NCI-H1436 treated with DMSO at 0.1 percent for 48 hours (cell line): Measurements from ENCODE around the gene TMEM263.

Experiments
- DNase-seq: peaks from one replicate; lab custom pipeline; 2025; lab: John Stamatoyannopoulos, UW

Gene TMEM263

GRCh38 chr12:106950591-106950990 is 5.1 kb upstream of the TMEM263 start:
- DNase-seq = no peak

- no peak for DNase-seq
Measured at GRCh38 chr12:106953352-106954250, 2.1 kb upstream of the TMEM263 start.

- no peak for DNase-seq
Measured at GRCh38 chr12:106954462-106955376, 988 bp upstream of the TMEM263 start.

GRCh38 chr12:106956048-106956578 is 406 bp downstream of the TMEM263 start:
- DNase-seq = no peak

GRCh38 chr12:106957583-106957982 is 1.9 kb downstream of the TMEM263 start:
- no peak for DNase-seq

GRCh38 chr12:106960443-106960842 is 4.7 kb downstream of the TMEM263 start:
- DNase-seq = no peak

GRCh38 chr12:106962286-106962685 is 6.6 kb downstream of the TMEM263 start:
- no peak for DNase-seq

- no peak for DNase-seq
Measured at GRCh38 chr12:106964526-106964925, 8.8 kb downstream of the TMEM263 start.

GRCh38 chr12:106971065-106971464 is 15.4 kb downstream of the TMEM263 start:
- DNase-seq = no peak

GRCh38 chr12:106973545-106973944 is 17.8 kb downstream of the TMEM263 start:
- no peak for DNase-seq

GRCh38 chr12:106974511-106974910 is 18.8 kb downstream of the TMEM263 start:
- no peak for DNase-seq

GRCh38 chr12:106975098-106975497 is 19.4 kb downstream of the TMEM263 start:
- DNase-seq = no peak

GRCh38 chr12:106975993-106976658 is 20.4 kb downstream of the TMEM263 start:
- DNase-seq = no peak

- no peak for DNase-seq
Measured at GRCh38 chr12:106976668-106977067, 21.0 kb downstream of the TMEM263 start.

GRCh38 chr12:106978035-106978800 is 22.5 kb downstream of the TMEM263 start:
- DNase-seq = no peak

- DNase-seq = no peak
Measured at GRCh38 chr12:106980944-106981343, 25.2 kb downstream of the TMEM263 start.

- DNase-seq = no peak
Measured at GRCh38 chr12:106981788-106982187, 26.1 kb downstream of the TMEM263 start.

GRCh38 chr12:106982229-106982628 is 26.5 kb downstream of the TMEM263 start:
- no peak for DNase-seq

- DNase-seq = no peak
Measured at GRCh38 chr12:106984588-106985137, 29.0 kb downstream of the TMEM263 start.

- no peak for DNase-seq
Measured at GRCh38 chr12:106985479-106985878, 29.8 kb downstream of the TMEM263 start.

GRCh38 chr12:106986135-106986534 is 30.4 kb downstream of the TMEM263 start:
- DNase-seq = no peak
